HFF-Myc (cell line): ENCODE measurements around the gene TNKS2.

Experiments used
- DNase-seq: peaks from one replicate; pipeline ENCODE4 v3.0.0-alpha.2; 2011; ENCODE audit warnings: low read depth; ENCODE audit errors: extremely low read depth
- H3K4me3 ChIP-seq: replicated peaks from 2 replicates; pipeline ENCODE4 v1.5.1; 2011; ENCODE audit warnings: low read depth, mild to moderate bottlenecking, control low read depth, low read length
- TF ChIP-seq, protein P1 (sequence below): IDR thresholded peaks from 2 replicates; pipeline ENCODE4 v1.5.1; 2012; ENCODE audit warnings: mild to moderate bottlenecking, low read depth, low read length, control low read depth; ENCODE audit errors: missing control alignments

Gene TNKS2

DNA sequence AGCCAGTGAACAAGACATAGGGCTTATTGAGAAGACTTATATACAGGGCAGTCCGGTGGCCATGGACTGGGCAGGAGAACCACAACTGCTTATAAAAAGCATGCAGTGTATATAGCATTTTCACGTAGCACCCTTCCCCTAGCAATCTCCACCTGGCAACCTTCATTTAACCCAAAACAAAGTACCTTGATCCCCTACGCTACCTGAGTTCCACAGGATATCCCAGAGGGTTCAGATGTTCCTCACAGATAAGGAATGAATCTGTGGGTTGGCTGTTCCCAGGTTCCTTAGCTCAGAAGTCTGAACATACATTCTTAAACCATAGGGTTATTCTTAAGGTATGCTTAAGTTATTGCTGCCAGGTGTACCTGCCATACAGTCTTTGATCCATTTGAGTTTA is 22.0 kb upstream of the TNKS2 start:
- TF ChIP-seq, protein P1, sequence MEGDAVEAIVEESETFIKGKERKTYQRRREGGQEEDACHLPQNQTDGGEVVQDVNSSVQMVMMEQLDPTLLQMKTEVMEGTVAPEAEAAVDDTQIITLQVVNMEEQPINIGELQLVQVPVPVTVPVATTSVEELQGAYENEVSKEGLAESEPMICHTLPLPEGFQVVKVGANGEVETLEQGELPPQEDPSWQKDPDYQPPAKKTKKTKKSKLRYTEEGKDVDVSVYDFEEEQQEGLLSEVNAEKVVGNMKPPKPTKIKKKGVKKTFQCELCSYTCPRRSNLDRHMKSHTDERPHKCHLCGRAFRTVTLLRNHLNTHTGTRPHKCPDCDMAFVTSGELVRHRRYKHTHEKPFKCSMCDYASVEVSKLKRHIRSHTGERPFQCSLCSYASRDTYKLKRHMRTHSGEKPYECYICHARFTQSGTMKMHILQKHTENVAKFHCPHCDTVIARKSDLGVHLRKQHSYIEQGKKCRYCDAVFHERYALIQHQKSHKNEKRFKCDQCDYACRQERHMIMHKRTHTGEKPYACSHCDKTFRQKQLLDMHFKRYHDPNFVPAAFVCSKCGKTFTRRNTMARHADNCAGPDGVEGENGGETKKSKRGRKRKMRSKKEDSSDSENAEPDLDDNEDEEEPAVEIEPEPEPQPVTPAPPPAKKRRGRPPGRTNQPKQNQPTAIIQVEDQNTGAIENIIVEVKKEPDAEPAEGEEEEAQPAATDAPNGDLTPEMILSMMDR, result no peak
- H3K4me3 ChIP-seq, result no peak overlapping the region
- DNase-seq, result no peak

DNA sequence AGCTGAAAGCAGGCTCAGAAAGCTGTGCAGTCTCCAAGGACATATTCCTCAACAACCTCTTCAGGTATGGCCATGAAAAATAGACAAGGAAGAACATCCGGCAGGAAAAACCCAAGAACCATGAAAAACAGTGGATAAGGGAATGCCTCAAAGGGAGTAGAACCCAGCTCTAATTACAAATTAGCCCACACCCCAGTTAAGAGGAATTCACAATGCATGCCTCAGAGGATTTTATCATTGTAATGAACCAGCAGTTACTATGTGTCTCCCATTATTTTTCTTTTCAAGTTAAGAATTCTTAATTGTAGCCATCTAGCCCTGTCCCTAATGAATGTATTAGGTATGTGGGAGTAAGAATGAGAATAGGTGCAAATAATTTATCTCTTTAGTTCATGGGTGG is 19.7 kb upstream of the TNKS2 start:
- no peak overlapping the region for H3K4me3 ChIP-seq
- TF ChIP-seq, protein P1, result no peak
- DNase-seq, result no peak

DNA sequence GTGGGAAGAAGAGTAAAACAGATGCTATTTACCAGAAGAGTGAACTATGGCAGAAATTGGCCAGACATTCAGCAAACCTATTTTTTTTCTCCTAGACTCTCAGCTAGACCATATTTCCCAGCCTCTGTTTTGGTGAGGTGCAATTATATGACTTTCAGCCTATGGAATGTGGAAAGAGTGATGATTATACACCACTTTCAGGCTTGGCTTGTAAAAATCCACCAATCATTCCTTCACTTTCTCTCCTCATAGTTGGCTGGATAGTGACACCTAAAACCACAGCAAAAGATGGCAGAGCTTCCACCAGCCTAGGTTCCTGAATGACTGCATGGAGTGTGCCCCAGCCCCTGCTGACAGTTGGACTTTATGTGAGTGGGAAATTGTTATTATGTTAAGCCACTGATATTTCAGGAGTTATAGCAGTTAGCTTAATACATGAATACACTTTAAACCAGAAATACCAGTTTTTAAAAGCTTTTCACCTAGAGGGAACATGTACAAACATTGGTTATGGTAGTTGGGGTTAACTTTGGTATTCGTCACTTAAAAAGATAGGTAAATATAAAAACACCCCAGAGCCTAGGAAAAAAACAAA is 19.1 kb upstream of the TNKS2 start:
- DNase-seq, result no peak
- H3K4me3 ChIP-seq, result no peak overlapping the region

DNA sequence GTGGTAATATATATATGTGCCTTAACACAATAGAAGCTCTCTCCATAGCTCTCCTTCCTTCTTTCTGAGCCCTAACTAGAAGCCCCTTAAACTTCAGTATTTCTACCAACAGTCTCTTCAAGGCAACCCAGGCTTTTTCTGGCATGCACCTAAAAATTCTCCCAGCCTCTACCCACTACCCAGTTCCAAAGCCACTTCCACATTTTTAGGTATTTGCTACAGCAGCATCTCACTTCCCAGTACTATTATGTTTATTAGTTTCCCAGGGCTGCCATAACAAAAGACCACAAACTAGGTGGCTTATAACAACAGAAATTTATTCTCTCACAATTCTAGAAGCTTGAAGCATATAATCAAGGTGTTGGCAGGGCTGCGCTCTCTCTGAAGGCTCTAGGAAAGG is 15.7 kb upstream of the TNKS2 start:
- DNase-seq, result no peak
- no peak overlapping the region for H3K4me3 ChIP-seq
- TF ChIP-seq, protein P1, result no peak

More for the DNA sequence above, 19.1 kb upstream of the TNKS2 start:
- TF ChIP-seq, protein P1, result no peak

DNA sequence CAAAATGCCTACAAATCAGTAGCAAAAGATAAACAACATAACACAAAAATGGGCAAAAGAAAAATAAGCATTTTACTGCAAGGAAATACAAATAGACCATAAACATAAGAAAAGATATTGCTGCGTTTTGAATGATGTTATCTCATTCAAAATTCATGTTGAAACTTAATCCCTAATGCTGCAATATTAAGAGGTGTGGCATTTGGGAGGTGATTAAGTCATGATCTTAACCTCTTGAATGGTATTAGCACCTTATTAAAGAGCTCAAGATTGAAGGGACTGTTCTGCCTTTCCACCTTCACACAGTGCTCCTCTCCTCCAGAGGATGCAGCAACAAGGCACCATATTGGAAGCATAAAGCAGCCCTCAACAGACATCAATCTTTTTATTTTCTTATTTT is 12.4 kb upstream of the TNKS2 start:
- no peak for DNase-seq
- H3K4me3 ChIP-seq, result no peak overlapping the region
- TF ChIP-seq, protein P1, result no peak

DNA sequence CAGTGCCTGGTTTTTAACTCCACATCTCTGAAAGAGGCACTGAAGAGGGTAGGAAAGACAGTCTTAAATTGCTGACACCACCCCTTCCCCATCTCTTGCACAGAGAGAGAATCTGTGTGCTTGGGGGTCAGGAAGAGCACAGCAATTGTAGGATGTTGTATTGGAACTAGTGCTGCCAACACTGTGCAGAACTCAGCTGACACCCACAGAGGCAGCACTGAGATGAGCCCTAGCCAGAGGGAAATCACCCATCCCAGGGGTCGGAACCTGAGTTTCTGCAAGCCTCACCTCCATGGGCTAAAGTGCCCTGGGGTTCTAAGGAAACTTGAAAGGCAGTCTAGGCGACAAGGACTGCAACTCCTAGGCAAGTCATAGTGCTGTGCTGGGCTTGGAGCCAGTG is 11.0 kb upstream of the TNKS2 start:
- TF ChIP-seq, protein P1, result no peak
- H3K4me3 ChIP-seq, result no peak overlapping the region
- DNase-seq, result no peak

DNA sequence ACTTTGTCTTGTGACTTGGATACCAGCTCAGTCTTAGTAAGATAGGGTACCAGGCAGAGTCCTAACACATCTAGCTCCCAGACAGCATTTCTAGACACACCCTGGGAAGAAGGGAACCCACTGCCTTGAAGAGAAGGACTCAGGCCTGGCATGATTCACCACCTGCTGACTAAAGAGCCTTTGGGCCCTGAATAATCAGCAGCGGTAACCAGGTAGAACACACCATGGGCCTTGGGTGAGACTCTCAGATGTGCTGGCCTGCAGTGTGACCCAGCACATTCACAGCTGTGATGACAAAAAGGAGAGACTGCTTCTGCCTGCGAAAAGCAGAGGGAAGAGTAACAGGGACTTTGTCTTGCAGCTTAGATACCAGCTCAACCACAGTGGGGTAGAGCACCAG is 10.4 kb upstream of the TNKS2 start:
- TF ChIP-seq, protein P1, result no peak
- no peak overlapping the region for H3K4me3 ChIP-seq
- DNase-seq, result no peak
